ENCODE measurements around the gene PRSS21. TPM values are rescaled to one million over a fixed set of nuclear protein-coding genes. Genes with fewer than 3 reads are reported as not detected.

The PRSS21 gene
- total RNA-seq, 1 experiment from 2014 or later = not detected

DNA sequence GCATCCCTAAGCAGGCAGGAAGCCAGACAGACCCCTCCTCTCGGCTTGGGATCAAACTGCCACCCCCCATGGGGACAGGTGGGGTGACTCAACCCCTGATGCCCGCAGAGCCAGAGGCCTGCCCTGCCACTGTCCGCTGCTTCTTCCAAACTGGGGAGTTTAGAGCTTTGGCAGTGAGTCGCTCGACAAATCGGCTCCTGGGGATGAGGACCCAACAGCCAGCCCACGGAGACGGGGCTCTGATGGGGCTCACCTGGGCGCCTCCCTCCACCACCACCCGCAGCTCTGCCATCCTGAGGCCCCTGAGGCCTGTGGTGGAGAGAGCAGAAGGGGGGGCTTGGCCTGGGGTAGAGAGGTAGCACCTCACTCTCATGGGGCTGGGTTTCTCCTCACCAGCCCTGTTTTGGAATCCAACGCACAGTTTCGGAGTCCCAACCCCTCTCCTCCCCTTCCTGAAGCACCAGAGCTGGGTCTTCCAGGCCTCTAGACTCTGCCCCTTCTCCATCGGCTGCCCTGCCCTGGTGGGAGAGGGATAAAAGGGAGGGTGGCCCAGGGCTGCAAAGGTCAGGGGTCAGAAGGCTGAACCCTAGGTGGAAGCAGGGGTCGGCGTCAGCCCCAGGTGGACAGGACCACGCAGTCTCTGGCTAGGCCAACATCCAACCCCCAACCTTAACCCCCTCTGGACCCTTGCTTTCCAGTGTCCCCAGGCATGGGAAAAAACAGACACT, 35.1 kb downstream of the PRSS21 start:
- H3K27me3 Mint-ChIP-seq (ENCODE audit: unreplicated experiment) = no peaks in the 10 kb centered on the region
- H3K4me1 Mint-ChIP-seq (ENCODE audit: low read depth, unreplicated experiment) = peaks cover 25% of the 10 kb centered on the region
- intact Hi-C loops (cut with micrococcal nuclease; ENCODE audit: unreplicated experiment) = no loop called here
- no peak for TF ChIP-seq CTCF (IDR thresholded peaks at IDR 0.05; ENCODE audit: unreplicated experiment)
- DNase-seq = no peak
- peaks cover 5% of the 10 kb centered on the region for H3K9me3 Mint-ChIP-seq (ENCODE audit: low read depth, unreplicated experiment)
- BruUV-seq (replicated peaks) = no TSS peak
- CTCF ChIA-PET = no interaction called here
- H3K36me3 Mint-ChIP-seq (ENCODE audit: insufficient read depth, unreplicated experiment) = peaks cover 77% of the 10 kb centered on the region
- H3K4me3 Mint-ChIP-seq (ENCODE audit: low read depth, unreplicated experiment) = no peak overlapping the region
- H3K27ac Mint-ChIP-seq (ENCODE audit: unreplicated experiment) = peak overlapping the region; percentile 13

DNA sequence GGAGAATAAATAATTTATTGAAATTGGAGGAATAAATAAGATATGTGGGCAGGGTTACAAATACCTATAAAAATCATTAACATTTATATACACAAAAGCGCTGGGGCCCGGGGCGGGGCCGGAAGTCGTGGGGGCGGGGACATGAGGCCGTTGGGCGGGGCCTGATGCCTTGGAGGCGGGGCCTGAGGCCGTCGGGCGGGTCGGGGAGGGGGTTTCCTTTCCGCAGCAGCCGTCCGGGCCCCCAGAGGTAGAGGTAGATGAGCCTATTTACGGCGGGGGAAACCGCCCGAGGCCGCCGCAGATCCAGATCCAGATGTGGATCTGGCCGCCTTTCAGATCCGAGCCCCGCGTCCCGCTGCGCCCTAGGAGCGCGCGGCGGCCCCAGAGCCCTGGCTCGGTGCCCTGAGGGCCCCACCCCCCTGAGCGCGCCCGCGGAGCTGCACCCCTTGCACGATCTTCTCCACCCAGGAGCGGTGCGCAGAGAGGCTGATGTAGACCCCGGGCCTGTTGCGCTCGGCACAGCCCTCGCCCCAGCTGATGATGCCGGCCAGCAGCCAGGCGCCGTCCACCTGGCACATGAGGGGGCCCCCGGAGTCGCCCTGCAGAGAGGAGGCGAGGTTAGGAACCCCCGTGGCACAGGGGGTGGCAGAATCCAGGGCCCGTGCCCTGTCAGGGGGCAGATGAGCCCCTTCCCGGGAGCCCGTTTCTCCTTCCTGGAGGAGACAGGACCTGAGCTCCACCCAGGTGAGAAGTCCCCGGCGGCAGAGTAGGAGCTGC, 35.9 kb downstream of the PRSS21 start:
- Mint-ChIP-seq H3K4me1 (ENCODE audit: low read depth, unreplicated experiment) (peaks cover 22% of the 10 kb centered on the region), H3K4me3 (ENCODE audit: low read depth, unreplicated experiment) (no peak overlapping the region), H3K27me3 (ENCODE audit: unreplicated experiment) (no peaks in the 10 kb centered on the region), H3K9me3 (ENCODE audit: low read depth, unreplicated experiment) (peaks cover 5% of the 10 kb centered on the region), H3K27ac (ENCODE audit: unreplicated experiment) (no peak overlapping the region), H3K36me3 (ENCODE audit: insufficient read depth, unreplicated experiment) (peaks cover 83% of the 10 kb centered on the region)
- TF ChIP-seq CTCF (IDR thresholded peaks at IDR 0.05; ENCODE audit: unreplicated experiment) = no peak
- CTCF ChIA-PET = no interaction called here
- no TSS peak for BruUV-seq (replicated peaks)
- intact Hi-C loops (cut with micrococcal nuclease; ENCODE audit: unreplicated experiment) = no loop called here
- DNase-seq = no peak

DNA sequence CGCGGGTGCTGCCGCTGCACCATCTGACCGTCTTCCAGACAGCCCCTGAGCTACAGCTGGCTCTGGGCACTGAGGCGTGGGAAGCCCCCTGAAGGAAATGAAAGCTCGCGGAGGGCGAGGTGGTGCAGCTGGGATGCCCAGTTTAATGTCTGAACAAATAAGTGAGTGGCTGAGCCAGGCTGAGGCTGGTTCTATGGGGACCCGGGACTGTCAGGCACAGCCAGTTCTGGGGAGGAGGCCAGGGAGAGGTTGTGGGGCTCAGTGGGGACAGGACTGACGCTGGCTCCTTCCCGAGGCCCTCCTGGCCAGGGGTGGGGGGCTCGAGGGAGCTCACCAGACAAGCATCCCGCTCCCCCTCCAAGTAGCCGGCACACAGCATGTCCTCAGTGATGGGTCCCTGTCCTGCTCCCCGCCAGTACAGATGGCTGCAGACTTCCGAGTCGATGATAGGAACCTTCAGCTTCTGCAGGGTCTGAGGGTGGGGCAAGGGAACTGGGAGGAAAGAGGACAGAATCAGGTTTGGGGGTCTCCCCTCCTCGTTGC, 36.6 kb downstream of the PRSS21 start:
- CTCF ChIA-PET = no interaction called here
- H3K27me3 Mint-ChIP-seq (ENCODE audit: unreplicated experiment) = no peaks in the 10 kb centered on the region
- no peak overlapping the region for H3K27ac Mint-ChIP-seq (ENCODE audit: unreplicated experiment)
- BruUV-seq (replicated peaks) = no TSS peak
- H3K4me1 Mint-ChIP-seq (ENCODE audit: low read depth, unreplicated experiment) = peaks cover 22% of the 10 kb centered on the region
- no peak overlapping the region for H3K4me3 Mint-ChIP-seq (ENCODE audit: low read depth, unreplicated experiment)
- intact Hi-C loops (cut with micrococcal nuclease; ENCODE audit: unreplicated experiment) = no loop called here
- peaks cover 5% of the 10 kb centered on the region for H3K9me3 Mint-ChIP-seq (ENCODE audit: low read depth, unreplicated experiment)
- TF ChIP-seq CTCF (IDR thresholded peaks at IDR 0.05; ENCODE audit: unreplicated experiment) = no peak
- peaks cover 90% of the 10 kb centered on the region for H3K36me3 Mint-ChIP-seq (ENCODE audit: insufficient read depth, unreplicated experiment)
- DNase-seq = no peak

- H3K4me3 Mint-ChIP-seq (ENCODE audit: low read depth, unreplicated experiment) = no peak overlapping the region
- intact Hi-C loops (cut with micrococcal nuclease; ENCODE audit: unreplicated experiment) = no loop called here
- H3K27me3 Mint-ChIP-seq (ENCODE audit: unreplicated experiment) = no peaks in the 10 kb centered on the region
- peaks cover 13% of the 10 kb centered on the region for H3K4me1 Mint-ChIP-seq (ENCODE audit: low read depth, unreplicated experiment)
- H3K36me3 Mint-ChIP-seq (ENCODE audit: insufficient read depth, unreplicated experiment) = peaks cover 92% of the 10 kb centered on the region
- TF ChIP-seq CTCF (IDR thresholded peaks at IDR 0.05; ENCODE audit: unreplicated experiment) = peak; percentile 77
- H3K27ac Mint-ChIP-seq (ENCODE audit: unreplicated experiment) = peak overlapping the region; percentile 21
- CTCF ChIA-PET = interaction anchor here (0.9 kb wide), 1 partner anchor 81 kb away, joined by 3 read pairs; no protein-coding TSS in a partner anchor
- BruUV-seq (replicated peaks) = no TSS peak
- no peak for DNase-seq
- H3K9me3 Mint-ChIP-seq (ENCODE audit: low read depth, unreplicated experiment) = peaks cover 5% of the 10 kb centered on the region
Observed at GRCh38 chr16:2854700-2855309, 37.8 kb downstream of the PRSS21 start.

All from Calu3 (cell line).